GM20431 (cell line): ENCODE data around the gene SPNS2.

Source experiments
- in situ Hi-C: fragments of 300-500 bp; cut with MseI, MboI; formaldehyde crosslinking; loops from one replicate; pipeline ENCODE4 v1.15.0; 2020; ENCODE audit warnings: low sequenced_read_pairs; ENCODE audit not compliant: unreplicated experiment

Gene SPNS2

GRCh38 chr17:4498461-4499397 is at the start of gene SPNS2:
Gene SPNS2 (plus strand): TSS chr17:4498881. CDS start chr17:4499048, 167 bp downstream.
- in situ Hi-C loops: no loop called here

GRCh38 chr17:4449736-4450135 is 48.9 kb upstream of the SPNS2 start:
- in situ Hi-C loops: no loop called here

GRCh38 chr17:4450710-4451316 is 47.9 kb upstream of the SPNS2 start:
- in situ Hi-C loops: no loop called here

DNA sequence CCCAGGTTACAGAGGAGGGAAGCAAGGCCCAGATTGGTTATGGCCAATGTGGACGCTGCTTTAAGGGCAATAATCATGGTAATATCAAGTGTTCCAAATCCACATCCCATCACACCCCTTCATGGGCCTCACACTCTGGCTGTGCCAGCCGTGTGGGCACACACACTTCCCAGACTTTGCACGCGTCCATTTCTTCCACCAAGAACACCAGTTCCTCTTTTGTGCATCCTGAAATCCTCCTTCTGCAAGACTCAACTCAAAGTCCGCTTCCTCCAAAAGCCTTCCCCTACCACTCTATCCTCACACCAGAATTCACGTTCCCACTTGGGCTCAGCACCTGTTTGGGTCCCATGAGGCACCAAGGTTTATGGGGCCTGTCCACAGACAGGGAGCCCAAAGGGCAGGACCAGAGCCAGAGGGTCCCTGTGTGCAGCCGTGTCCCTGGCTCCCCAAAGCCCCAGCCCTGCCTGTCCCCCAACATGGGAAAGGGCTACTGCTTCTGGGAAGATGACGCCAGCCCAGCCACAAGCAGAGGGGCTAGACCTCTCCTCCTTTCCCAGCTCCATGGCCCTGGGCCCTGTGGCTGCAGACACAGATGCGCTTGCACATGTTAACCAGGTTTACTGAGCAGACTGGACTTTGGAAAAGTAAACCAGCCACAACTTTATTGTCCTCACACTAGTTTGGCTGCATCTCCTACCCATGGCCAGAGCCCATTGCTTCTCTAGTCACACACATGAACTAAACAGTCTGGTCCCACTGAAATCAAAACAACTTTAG is 44.7 kb upstream of the SPNS2 start:
- in situ Hi-C loops: no loop called here

- in situ Hi-C loops: no loop called here
Observed at GRCh38 chr17:4460661-4461060, 38.0 kb upstream of the SPNS2 start.

- in situ Hi-C loops: no loop called here
Observed at GRCh38 chr17:4463818-4464476, 34.7 kb upstream of the SPNS2 start.

GRCh38 chr17:4465786-4466185 is 32.9 kb upstream of the SPNS2 start:
- in situ Hi-C loops: no loop called here

- in situ Hi-C loops: no loop called here
Observed at GRCh38 chr17:4467287-4467686, 31.4 kb upstream of the SPNS2 start.

- in situ Hi-C loops: no loop called here
Observed at GRCh38 chr17:4469552-4469951, 29.1 kb upstream of the SPNS2 start.

GRCh38 chr17:4472286-4472685 is 26.4 kb upstream of the SPNS2 start:
- in situ Hi-C loops: no loop called here

GRCh38 chr17:4474093-4474492 is 24.6 kb upstream of the SPNS2 start:
- in situ Hi-C loops: no loop called here

- in situ Hi-C loops: no loop called here
Observed at GRCh38 chr17:4475001-4475400, 23.7 kb upstream of the SPNS2 start.

DNA sequence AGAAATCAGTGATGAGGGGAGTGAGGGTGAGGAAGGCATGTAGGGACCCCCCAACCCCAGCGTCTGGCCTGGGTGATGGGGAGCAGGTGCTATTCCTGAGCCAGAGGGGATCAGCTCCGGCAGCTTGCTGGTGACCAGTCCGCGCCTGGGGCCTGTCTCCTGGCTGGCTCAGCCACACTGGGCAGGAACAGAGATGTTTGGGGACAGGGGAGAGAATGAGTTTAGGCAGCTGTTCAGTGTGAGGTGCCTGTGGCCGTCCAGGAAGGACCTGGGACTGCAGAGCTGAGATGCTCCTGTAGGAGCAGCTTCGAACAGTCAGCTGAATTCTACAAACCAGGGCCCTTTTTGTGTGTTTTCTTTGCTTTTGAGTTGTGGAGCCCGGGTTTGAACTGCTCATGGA is 23.2 kb upstream of the SPNS2 start:
- in situ Hi-C loops: no loop called here

DNA sequence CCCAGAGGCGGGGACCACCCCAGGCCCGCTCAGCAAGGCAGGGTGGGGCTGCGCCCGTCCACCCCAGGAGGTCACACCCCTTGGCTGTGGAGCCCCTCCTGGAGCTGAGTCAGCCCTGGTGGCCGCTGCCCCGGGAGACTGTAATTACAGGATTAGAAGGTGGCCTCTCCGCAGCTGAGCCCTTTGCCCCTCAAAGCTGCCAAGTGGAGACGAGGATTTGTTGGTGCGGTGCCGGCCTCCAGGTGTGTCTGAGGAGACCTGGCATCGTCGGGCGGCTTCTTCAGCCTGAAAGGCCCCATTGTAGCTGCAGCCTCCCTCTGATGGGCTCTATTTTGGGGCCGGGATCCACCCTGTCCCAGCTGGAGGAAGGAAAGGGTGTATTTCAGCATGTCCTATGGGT is 22.7 kb upstream of the SPNS2 start:
- in situ Hi-C loops: no loop called here

DNA sequence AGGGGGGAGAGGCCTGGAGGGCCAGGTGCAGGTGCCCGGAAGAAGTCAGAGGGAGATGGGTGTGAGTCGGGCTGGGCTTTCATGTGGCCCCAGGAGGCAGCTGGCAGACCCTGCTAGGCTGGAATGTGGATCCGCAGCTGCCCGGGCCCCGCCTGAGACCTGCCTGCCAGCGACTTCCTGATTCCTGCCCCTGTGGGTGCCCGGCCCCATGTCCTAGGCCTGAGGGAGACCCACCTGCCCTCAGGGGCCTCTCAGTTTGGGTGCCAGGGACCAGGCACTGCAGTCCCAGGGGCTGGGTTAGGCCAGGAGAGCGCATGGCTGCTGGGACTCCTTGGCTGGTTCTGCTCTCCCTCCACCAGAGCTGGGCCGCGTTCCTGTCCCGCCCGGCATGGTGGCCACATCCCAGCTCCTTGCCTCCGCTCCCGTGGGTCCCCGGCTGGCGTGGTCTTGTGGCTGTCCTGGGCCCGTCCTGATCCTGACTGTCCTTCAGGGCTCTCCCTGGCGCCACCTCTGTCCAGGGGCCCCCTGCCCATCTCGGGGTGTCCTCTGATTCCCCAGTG is 22.1 kb upstream of the SPNS2 start:
- in situ Hi-C loops: no loop called here

- in situ Hi-C loops: no loop called here
Observed at GRCh38 chr17:4477255-4477791, 21.4 kb upstream of the SPNS2 start.

- in situ Hi-C loops: no loop called here
Observed at GRCh38 chr17:4478318-4478830, 20.3 kb upstream of the SPNS2 start.

DNA sequence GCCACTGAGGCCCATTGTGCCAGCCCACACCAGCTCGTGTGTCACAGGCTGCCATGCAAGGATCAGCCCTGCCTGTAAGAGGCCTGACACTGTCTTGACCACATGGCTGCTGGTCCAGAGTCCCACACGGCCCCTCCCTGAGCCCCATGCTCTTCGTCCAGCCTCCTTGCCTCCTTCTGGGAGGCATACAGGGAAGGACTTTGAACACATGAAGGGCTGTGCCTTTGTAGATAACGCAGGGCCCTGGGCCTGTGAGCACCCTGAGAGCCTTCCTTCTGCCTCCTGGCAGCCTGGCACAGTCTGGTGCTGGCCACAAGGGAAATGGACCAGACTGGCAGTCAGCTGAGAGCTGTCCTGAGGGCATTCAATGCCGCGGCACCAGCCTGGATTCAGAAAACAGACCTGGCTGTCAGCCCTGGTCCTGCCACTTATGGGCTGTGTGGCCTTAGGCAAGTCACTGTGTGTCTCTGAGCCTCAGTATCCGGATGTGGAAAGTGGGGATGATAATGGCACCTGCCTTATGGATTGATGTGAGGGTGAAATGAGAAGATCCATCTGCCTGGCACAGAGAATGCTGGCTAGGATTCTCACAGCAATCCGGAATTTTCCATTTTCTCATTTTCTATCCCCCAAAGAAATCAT is 19.2 kb upstream of the SPNS2 start:
- in situ Hi-C loops: no loop called here
